ENCODE results near the gene GATD1.

DNA sequence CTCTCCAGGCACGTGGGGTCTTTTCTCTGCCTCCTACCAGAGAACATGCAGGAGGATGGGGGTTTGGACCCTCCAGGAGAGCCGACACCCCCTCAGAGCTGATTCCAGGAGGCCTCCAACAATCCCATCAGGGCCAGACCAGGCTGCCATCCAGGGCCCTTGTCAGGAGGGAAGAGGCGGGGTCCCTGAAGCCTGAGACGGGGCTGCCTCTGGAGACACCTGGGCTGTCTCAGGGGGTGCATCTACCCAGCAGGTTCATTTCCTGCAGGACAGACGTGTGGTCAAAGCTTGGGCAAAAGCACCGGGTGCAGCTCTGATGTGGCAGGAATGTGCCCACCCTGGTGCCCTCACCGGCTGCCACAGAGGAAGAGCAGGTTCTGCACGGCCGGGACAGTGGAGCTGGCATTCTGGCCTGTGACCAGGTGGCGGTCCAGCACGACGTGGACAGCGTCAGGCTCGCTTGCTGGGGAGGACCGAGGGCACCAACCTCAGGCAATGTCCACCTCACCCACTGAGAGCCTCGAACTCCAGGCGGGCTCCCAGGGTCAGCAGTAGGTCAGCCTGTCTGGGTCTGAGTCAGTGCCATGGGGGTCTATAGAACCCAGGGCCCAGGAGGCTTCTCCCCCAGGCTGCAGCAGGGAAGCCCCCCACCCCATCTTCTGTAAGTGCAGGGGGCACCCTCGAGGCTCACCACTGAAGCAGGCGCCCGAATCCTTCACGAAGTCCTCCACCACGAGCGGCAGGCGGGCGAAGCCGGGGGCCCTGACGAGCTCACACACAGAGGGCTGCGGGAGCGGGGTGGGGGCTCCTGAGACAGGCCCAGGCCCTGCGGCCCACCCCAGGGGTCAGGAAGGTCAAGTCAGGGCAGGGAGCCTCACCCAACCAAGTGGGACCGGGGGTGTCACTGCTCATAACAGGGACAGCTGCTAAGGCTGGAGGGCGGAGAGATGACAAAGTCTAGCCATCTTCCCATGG lies 6.4 kb downstream of the GATD1 start:
- TF ChIP-seq, protein P1, sequence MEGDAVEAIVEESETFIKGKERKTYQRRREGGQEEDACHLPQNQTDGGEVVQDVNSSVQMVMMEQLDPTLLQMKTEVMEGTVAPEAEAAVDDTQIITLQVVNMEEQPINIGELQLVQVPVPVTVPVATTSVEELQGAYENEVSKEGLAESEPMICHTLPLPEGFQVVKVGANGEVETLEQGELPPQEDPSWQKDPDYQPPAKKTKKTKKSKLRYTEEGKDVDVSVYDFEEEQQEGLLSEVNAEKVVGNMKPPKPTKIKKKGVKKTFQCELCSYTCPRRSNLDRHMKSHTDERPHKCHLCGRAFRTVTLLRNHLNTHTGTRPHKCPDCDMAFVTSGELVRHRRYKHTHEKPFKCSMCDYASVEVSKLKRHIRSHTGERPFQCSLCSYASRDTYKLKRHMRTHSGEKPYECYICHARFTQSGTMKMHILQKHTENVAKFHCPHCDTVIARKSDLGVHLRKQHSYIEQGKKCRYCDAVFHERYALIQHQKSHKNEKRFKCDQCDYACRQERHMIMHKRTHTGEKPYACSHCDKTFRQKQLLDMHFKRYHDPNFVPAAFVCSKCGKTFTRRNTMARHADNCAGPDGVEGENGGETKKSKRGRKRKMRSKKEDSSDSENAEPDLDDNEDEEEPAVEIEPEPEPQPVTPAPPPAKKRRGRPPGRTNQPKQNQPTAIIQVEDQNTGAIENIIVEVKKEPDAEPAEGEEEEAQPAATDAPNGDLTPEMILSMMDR (IDR thresholded peaks at IDR 0.05) = no peak
- no peak for TF ChIP-seq POLR2A (IDR thresholded peaks at IDR 0.05)
- no peak for TF ChIP-seq POLR2AphosphoS5 (IDR thresholded peaks at IDR 0.05)
